CD14-positive monocyte (primary cell): Measurements from ENCODE around the gene PARP2. TPM values are rescaled to one million over a fixed set of nuclear protein-coding genes. Genes with fewer than 3 reads are reported as not detected.
A peak's percentile ranks its signal among the peaks of the same experiment; 100 is the strongest.

Source experiments
- DNase-seq, 3 donors: peaks; one replicate each; pipeline ENCODE4 v3.0.0-alpha.2; 2011 to 2022
- H2AFZ ChIP-seq: 2 replicates; pipeline ENCODE4 v1.6.0; 2012; ENCODE audit warnings: mild to moderate bottlenecking, low read depth, low read length, inconsistent platforms; ENCODE audit not compliant: insufficient read depth, poor library complexity, severe bottlenecking
- H3K27ac ChIP-seq, 2 donors: 1 replicate in 1 of 2; 2 replicates in 1 of 2; pipeline ENCODE4 v1.5.1; 2012 to 2013; ENCODE audit warnings: low read length in 2 of 2, control low read depth in 1 of 2, inconsistent platforms in 1 of 2, low read depth in 1 of 2, mild to moderate bottlenecking in 1 of 2
- H3K27me3 ChIP-seq, 2 donors: one replicate each; pipeline versions ENCODE4 v1.6.0 to v1.6.1; 2011 to 2013; ENCODE audit warnings: low read length in 2 of 2; ENCODE audit not compliant: control insufficient read depth in 2 of 2, insufficient read depth in 2 of 2
- H3K36me3 ChIP-seq, 2 donors: replicated peaks in 1 of 2; 1 replicate in 1 of 2; 2 replicates in 1 of 2; pipeline versions ENCODE4 v1.5.1 to v1.6.1; 2012 to 2013; ENCODE audit warnings: low read length in 2 of 2, control low read depth in 1 of 2, inconsistent platforms in 1 of 2, mild to moderate bottlenecking in 1 of 2; ENCODE audit not compliant: insufficient read depth in 2 of 2, control insufficient read depth in 1 of 2
- H3K4me1 ChIP-seq, 2 donors: 1 replicate in 1 of 2; 2 replicates in 1 of 2; pipeline versions ENCODE4 v1.5.1 to v1.6.1; 2012 to 2013; ENCODE audit warnings: low read length in 2 of 2, control low read depth in 1 of 2, inconsistent platforms in 1 of 2, mild to moderate bottlenecking in 1 of 2, moderate library complexity in 1 of 2; ENCODE audit not compliant: insufficient read depth in 2 of 2, control insufficient read depth in 1 of 2
- H3K4me2 ChIP-seq: replicated peaks from 2 replicates; pipeline ENCODE3; 2012; ENCODE audit warnings: low read length, moderate library complexity, mild to moderate bottlenecking; ENCODE audit not compliant: poor library complexity, severe bottlenecking; ENCODE audit errors: extremely low read depth
- H3K4me3 ChIP-seq, 3 experiments: fragments of 200-600 bp in 1 of 3; sonication (generic) in 1 of 3; replicated peaks in 1 of 3; 1 replicate in 2 of 3; 2 replicates in 1 of 3; pipeline ENCODE4 v1.5.1; 2011 to 2013; ENCODE audit warnings: low read length in 3 of 3, mild to moderate bottlenecking in 3 of 3, control low read depth in 2 of 3, low read depth in 2 of 3, inconsistent platforms in 1 of 3, moderate library complexity in 1 of 3
- H3K79me2 ChIP-seq: 2 replicates; pipeline ENCODE4 v1.6.0; 2012; ENCODE audit warnings: mild to moderate bottlenecking, control low read depth, inconsistent platforms, low read length, moderate library complexity; ENCODE audit not compliant: insufficient read depth
- H3K9ac ChIP-seq: 2 replicates; pipeline ENCODE4 v1.6.0; 2017; ENCODE audit warnings: low read length, mild to moderate bottlenecking; ENCODE audit not compliant: insufficient read depth, poor library complexity, severe bottlenecking
- H3K9me3 ChIP-seq, 2 donors: replicated peaks in 1 of 2; 1 replicate in 1 of 2; 2 replicates in 1 of 2; pipeline versions ENCODE4 v1.5.1 to v1.6.1; 2012 to 2013; ENCODE audit warnings: low read length in 2 of 2, control low read depth in 1 of 2; ENCODE audit not compliant: control insufficient read depth in 1 of 2, insufficient read depth in 1 of 2
- H4K20me1 ChIP-seq: 2 replicates; pipeline ENCODE4 v1.6.0; 2012; ENCODE audit warnings: mild to moderate bottlenecking, low read length, control low read depth, moderate library complexity; ENCODE audit not compliant: insufficient read depth
- H3K27ac Mint-ChIP-seq, 7 donors: one replicate each; pipeline ENCODE4 v1.8.0; 2020; ENCODE audit warnings: mild to moderate bottlenecking in 7 of 7, mixed read lengths in 7 of 7, moderate library complexity in 6 of 7, inconsistent platforms in 2 of 7
- H3K27me3 Mint-ChIP-seq, 3 donors: one replicate each; pipeline ENCODE4 v1.8.0; 2021 to 2022; ENCODE audit warnings: low read depth in 3 of 3, mild to moderate bottlenecking in 3 of 3, mixed read lengths in 3 of 3, moderate library complexity in 3 of 3, inconsistent platforms in 1 of 3
- H3K36me3 Mint-ChIP-seq, 2 donors: one replicate each; pipeline ENCODE4 v1.8.0; 2020; ENCODE audit warnings: mixed read lengths in 2 of 2, inconsistent platforms in 1 of 2, mild to moderate bottlenecking in 1 of 2
- H3K4me1 Mint-ChIP-seq: one replicate; pipeline ENCODE4 v1.8.0; 2020; ENCODE audit warnings: mild to moderate bottlenecking, mixed read lengths
- H3K4me3 Mint-ChIP-seq, 2 donors: one replicate each; pipeline ENCODE4 v1.8.0; 2020; ENCODE audit warnings: mild to moderate bottlenecking in 2 of 2, mixed read lengths in 2 of 2, moderate library complexity in 1 of 2
- H3K9me3 Mint-ChIP-seq, 7 donors: one replicate each; pipeline ENCODE4 v1.8.0; 2020 to 2022; ENCODE audit warnings: mixed read lengths in 7 of 7, mild to moderate bottlenecking in 6 of 7, moderate library complexity in 6 of 7, inconsistent platforms in 2 of 7
- CTCF ChIP-seq: fragments of 200-600 bp; IDR thresholded peaks from one replicate; pipeline ENCODE4 v1.8.0; 2022; ENCODE audit warnings: antibody characterized with exemption, mild to moderate bottlenecking
- WGBS: methylation state at CpG from one replicate; pipeline ENCODE4 v1.1.5; 2013; ENCODE audit warnings: missing lambda C conversion rate; ENCODE audit not compliant: insufficient coverage; 5-methylcytosine and 5-hydroxymethylcytosine counted together
- intact Hi-C, 2 donors: fragments of 100-400 bp; cut with micrococcal nuclease; formaldehyde crosslinking; loops; one replicate each; pipeline versions ENCODE4 v1.15.0 to v1.15.1; 2023
- polyA plus RNA-seq, 3 donors: library from polyadenylated mRNA; depleted of rRNA in 1 of 3; unstranded in 2 of 3; stranded (reverse) in 1 of 3; fragments of 300-500 nt in 2 of 3; fragments of >200 nt in 1 of 3; fragmentation: Illumina TruSeq in 2 of 3; gene quantifications; 1 replicate in 2 of 3; 2 replicates in 1 of 3; pipeline ENCODE4 v1.2.3, GENCODE V29; 2012 to 2021

Gene PARP2
- polyA plus RNA-seq, 3 donors = 1.8 to 7.3 (median 3.9) TPM

GRCh38 chr14:20329355-20329754 is 14.1 kb upstream of the PARP2 start:
- H3K27ac Mint-ChIP-seq = no peak overlapping the region
- Histone ChIP-seq H3K79me2 (peaks cover 42% of the 10 kb centered on the region), H3K4me1 (peaks cover 13 to 17% of the 10 kb centered on the region in 2 donors)

GRCh38 chr14:20331053-20331613 is 12.3 kb upstream of the PARP2 start:
- Mint-ChIP-seq H3K36me3 (peaks cover 2 to 4% of the 10 kb centered on the region in 2 donors), H3K4me3 (no peak overlapping the region), H3K27me3 (no peaks in the 10 kb centered on the region), H3K27ac (peak overlapping the region in 2 of 7 donors; percentile 54 to 68), H3K9me3 (no peaks in the 10 kb centered on the region), H3K4me1 (peaks cover 29% of the 10 kb centered on the region)
- Histone ChIP-seq H3K4me2 (no peak overlapping the region), H3K27ac (no peak overlapping the region), H3K79me2 (peaks cover 42% of the 10 kb centered on the region), H4K20me1 (no peaks in the 10 kb centered on the region), H3K4me3 (no peak overlapping the region), H3K9ac (no peak overlapping the region), H3K4me1 (peaks cover 13 to 17% of the 10 kb centered on the region in 2 donors), H3K9me3 (no peaks in the 10 kb centered on the region), H3K36me3 (peaks cover 2 to 13% of the 10 kb centered on the region in 2 donors), H2AFZ (no peak overlapping the region), H3K27me3 (no peaks in the 10 kb centered on the region)
- no peak for DNase-seq
- intact Hi-C loops = no loop called here
- no CpG with 5 or more reads among the region's 2 CpGs for WGBS
- TF ChIP-seq CTCF = no peak

More at GRCh38 chr14:20329355-20329754, 14.1 kb upstream of the PARP2 start:
- Histone ChIP-seq H3K4me3 (no peak overlapping the region), H3K36me3 (peaks cover 12 to 26% of the 10 kb centered on the region in 2 donors), H2AFZ (no peak overlapping the region), H3K4me2 (no peak overlapping the region), H4K20me1 (no peaks in the 10 kb centered on the region), H3K9ac (no peak overlapping the region), H3K27ac (no peak overlapping the region), H3K27me3 (no peaks in the 10 kb centered on the region), H3K9me3 (no peaks in the 10 kb centered on the region)
- H3K9me3 Mint-ChIP-seq = no peaks in the 10 kb centered on the region
- H3K4me3 Mint-ChIP-seq = no peak overlapping the region
- H3K36me3 Mint-ChIP-seq = peaks cover 10 to 13% of the 10 kb centered on the region in 2 donors
- no peak for DNase-seq
- peaks cover 29% of the 10 kb centered on the region for H3K4me1 Mint-ChIP-seq
- TF ChIP-seq CTCF = no peak
- no peaks in the 10 kb centered on the region for H3K27me3 Mint-ChIP-seq
- no CpG with 5 or more reads among the region's 2 CpGs for WGBS
- intact Hi-C loops = loop anchor here in 1 of 2 donors (2.0 to 5.0 kb wide), 2 partner anchors 13 to 358 kb away; partner anchors contain the start of genes ANG and PARP2
